Stimulated activated CD8-positive, alpha-beta memory T cell treated with anti-CD3 and anti-CD28 coated beads, Interleukin-2, amount 100 ng/mL, for 48 hours (primary cell): Measurements from ENCODE around the gene CHST12.
A peak's percentile ranks its signal among the peaks of the same experiment; 100 is the strongest.
"Not testable (repeated sequence)": the region's sequence is repeated elsewhere in the genome, so short reads cannot be mapped to it uniquely, and the experiment has no call there.

ENCODE experiments used
- DNase-seq, 2 donors: peaks; one replicate each; pipeline ENCODE4 v3.0.0-alpha.2; 2020; ENCODE audit warnings: low read depth in 2 of 2

Gene CHST12

DNA sequence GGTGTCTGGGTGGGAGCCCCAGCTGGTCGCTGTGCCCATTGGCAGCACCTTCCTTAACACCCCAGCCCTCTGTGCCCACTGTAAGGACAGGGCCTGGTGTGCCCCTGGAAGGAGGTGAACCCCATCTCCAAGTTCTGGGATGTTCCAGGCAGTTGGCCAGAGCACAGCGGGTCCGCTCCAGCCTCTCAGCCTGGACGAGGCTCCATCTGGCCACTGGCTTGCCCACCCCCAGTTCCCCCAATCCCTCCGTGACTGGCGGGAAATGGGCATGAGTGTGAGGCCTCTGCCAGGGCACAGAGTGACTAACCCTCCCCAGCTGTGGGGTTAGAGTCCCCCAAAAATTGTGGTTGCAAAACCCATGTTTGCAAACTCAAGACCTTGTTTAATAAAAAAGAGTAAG, 57.2 kb downstream of the CHST12 start:
- DNase-seq = no peak

DNA sequence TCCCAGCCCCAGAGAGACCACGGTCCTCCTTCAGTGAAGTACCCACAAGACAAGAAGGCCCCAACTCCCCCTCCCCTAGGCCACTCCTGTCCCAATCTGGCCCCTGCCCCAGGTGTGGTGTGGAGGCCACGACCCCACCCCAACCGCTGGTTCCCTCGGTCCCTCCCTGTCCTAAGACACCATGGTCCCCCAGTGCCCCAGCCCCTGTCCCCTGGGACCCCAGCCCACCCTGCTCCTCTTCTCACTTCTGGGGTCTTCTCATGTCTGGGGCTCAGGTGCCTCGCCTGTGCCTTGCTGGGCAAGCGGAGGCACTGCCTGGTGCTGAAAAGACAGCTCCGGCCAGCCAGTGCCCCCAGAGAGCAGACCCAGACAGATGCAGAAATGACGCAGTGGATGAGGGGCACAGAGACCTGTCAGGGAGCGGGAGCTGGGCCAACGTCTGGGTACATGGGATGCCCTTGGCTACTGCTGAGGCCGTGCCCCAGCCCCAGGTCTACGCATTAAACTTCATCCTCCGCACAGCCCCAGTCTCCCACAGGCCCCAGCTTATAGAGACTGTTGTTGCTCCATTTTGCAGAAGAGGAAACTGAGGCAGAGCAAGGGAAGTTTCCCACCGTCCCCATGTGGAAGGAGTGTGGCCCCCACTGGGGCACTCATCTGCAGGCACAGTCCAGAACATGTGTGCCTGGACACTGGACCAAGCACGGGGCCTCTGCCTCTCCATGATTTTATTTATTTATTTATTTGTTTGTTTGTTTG, 58.0 kb downstream of the CHST12 start:
- DNase-seq = no peak

- no peak for DNase-seq
These were observed 59.3 kb downstream of the CHST12 start for GRCh38 chr7:2462731-2463130.

GRCh38 chr7:2465928-2466327, 62.5 kb downstream of the CHST12 start:
- DNase-seq = no peak

GRCh38 chr7:2466675-2467074, 63.3 kb downstream of the CHST12 start:
- no peak for DNase-seq

- DNase-seq = no peak
These were observed 64.8 kb downstream of the CHST12 start for GRCh38 chr7:2468227-2468626.

DNA sequence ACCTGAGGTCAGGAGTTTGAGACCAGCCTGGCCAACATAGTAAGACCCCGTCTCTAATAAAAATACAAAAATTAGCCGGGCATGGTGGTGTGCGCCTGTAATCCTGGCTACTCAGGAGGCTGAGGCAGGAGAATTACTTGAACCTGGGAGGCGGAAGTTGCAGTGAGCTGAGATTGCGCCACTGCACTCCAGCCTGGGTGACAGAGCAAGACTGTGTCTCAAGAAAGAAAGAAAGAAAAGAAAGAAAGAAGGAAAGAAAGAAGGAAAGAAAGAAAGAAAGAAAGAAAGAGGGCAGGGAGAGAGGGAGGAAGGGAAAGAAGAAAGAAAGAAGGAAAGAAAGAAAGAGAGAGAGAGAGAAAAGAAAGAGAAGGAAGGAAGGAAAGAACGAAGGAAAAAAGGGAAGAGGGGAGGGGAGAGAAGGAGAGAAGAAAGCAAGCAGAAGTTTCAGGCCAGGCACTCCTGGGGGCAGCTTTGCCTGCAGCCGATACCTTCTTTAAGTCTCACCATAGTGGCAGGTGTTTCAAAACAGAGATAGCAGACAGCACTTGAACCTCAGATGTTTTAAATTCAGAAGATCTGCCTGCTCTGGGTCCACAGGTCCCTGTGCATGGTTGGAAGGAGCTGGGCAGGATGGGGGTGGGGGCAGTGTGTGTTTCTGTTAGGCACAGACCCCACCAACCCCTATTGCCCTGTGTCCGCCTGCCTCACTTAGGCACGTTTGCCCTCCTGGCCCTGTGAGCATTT, 66.2 kb downstream of the CHST12 start:
- DNase-seq = not testable (repeated sequence)

DNA sequence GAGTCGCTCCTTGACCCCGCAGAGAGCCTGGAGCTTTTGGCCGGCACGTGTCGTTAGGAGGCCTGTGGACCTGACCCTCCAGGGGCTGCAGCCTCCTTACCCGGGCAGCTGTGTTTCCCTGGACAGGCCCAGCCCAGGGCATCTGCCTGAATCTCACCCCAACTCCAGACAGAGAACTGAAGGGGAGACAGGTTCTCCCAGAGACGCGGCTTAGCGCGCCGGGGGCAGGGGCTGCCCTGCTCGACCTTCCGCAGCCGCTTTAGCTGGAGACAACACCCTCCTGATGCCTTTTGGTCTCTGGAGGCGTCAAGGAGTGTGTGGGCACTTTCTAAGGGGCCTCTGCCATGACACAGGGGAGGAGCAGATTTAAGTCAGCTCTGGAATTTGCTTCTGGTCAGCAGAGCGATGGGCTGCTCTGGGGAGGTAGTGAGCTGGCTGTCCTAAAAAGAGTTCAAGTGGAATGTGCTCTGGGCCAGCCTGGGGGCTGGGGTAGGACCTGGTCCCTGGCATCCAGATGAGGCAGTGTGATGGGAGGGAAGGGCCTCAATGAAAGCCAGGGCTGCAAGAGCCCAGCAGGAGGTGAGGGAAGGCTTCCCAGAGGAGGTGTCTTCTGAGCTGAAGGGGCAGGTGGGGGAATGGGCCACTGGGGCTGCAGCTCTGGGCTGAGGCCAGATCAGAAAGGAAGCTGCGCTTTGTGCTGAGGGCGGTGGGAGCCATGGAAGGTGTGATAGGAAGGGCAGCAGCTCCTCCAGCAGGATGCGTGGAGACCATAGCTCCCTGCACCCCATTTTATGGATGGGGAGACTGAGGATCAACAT, 67.0 kb downstream of the CHST12 start:
- no peak for DNase-seq

DNA sequence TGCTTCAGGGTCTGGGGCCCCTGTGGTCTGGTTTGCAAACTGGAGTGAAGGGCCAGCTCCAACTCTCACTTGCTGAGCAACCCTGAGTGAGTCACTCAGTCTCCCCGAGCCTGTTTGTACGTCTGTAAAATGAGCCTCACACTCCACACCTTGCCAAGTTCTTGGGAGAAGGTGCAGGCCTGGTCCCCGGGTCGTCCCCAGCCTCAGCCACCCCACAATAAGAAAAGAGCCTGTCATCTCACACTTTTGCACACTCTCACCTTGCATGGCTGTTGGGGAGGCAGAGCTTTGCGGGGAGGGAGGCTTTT, 67.6 kb downstream of the CHST12 start:
- no peak for DNase-seq

DNA sequence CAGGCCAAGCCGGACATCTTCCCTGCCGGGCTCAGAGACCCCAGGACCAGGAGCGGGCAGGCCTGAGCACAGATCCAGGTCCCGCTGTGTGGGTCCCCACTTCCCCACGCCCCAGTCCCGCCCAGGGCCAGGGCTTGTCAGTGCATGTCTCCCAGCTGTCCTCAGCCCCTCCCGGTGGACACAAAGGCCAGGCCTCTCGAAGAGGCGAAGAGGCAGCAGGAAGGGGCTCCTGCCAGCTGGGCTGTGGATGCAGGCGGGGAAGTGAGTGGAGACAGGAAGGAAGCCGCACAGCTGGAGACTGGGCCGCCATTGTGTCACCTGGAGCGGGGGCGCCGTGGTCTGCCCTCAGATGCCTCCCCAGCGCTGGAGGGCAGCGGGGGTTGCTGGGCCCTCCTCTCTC, 68.0 kb downstream of the CHST12 start:
- no peak for DNase-seq

DNA sequence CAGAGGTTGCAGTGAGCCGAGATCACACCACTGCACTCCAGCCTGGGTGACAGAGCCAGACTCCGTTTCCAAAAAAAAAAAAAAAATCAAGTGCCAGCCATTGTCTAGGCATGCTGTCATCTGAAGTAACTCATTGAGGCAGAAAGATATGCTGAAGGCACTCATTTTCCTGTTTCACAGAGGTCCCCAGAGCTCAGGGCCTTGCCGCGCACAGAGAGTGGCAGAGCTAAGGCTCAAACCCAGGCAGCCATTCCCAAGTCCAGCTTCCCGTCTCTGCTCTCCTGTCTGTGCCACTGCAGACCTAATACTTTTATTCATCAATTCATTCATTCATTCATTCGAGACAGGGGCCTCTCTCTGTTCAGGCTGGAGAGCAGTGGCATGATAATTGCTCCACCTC, 69.3 kb downstream of the CHST12 start:
- DNase-seq = no peak

GRCh38 chr7:2473496-2474180, 70.2 kb downstream of the CHST12 start:
- no peak for DNase-seq

GRCh38 chr7:2474224-2474623, 70.8 kb downstream of the CHST12 start:
- DNase-seq = no peak

DNA sequence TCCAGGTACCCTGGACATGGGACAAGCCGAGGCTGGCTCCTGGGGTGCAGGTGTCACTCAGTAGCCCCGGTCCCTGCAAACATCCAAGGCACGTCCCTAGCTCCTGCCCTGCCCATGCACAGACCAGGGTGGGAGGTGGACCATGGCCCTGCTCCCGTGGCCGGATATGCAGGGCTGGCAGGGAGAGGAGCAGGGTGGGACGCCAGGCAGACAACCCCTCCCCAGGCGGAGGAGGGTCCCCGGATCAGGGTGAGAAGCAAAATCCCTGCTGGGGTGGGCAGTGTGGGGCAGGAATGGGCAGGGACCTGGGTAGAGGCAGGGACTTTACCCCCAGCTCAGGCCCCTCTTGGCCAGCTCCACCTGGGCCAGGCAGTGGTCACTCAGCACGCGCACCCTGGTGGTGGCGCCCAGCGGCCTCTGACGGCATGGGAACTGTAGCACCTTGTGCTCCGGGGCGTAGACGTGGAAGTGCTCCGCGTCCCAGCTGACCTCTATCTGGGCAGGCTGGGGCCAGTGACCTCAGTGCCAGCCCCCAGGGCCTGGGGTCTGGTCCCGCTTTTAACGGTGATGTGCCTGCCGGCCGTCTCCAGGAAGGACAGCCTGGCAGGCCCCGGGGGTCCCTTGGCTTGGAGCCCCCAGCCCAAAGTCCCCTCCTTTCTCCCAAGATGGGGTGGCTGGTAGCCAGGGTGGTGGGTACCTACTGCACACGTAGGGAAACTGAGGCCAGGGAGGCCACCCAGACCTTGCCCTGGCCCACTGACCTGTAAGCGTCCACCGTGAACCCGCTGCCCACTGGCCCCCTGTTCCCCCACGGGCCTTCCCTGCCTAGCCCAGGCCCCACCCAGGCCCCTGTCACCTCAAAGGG, 71.6 kb downstream of the CHST12 start:
- DNase-seq = no peak

GRCh38 chr7:2475678-2476015, 72.2 kb downstream of the CHST12 start:
- no peak for DNase-seq

DNA sequence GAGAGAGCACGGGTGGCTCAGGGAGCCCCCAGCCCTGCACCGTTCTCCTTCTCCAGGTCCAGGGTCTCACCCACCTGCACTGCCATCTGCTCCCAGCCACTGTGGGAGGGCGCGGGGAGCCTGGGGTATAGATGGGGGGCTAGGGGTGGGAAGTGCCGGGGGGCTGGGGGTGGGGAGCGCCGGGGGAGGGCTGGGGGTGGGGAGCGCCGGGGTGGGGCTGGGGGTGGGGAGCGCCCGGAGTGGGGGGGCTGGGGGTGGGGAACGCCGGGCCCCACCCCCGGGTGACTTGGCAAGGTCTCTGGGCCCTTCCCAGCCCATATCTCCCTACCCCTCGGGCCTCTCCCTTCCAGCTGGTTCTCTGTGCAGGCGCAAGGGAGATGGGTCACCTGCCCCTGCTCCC, 72.9 kb downstream of the CHST12 start, which contains the start of gene GRIFIN:
GRIFIN (minus strand) TSS at position 101 of the 400 bp plus-strand sequence; CDS start at position 86, 15 bp downstream.
- no peak for DNase-seq

- no peak for DNase-seq
These were observed 73.5 kb downstream of the CHST12 start for GRCh38 chr7:2476776-2477446.

GRCh38 chr7:2477447-2478398, 74.3 kb downstream of the CHST12 start:
- peak; percentile 55 to 56 for DNase-seq

GRCh38 chr7:2478399-2478785, 75.0 kb downstream of the CHST12 start:
- no peak for DNase-seq
